Adrenal gland (tissue), 12 donors: ENCODE results near the gene BMPR1B. TPM values are rescaled to one million over a fixed set of nuclear protein-coding genes. Genes with fewer than 3 reads are reported as not detected.

Experiments used
- DNase-seq, 7 donors: peaks; one replicate each; pipeline ENCODE4 v3.0.0-alpha.2; 2019 to 2020
- H3K27ac ChIP-seq, 5 donors: fragments of 200-600 bp; sonication (generic) in 4 of 5; 1 replicate in 3 of 5; 2 replicates in 2 of 5; pipeline versions ENCODE4 v1.5.1 to v1.8.0; 2016 to 2020; ENCODE audit warnings: mild to moderate bottlenecking in 1 of 5
- H3K27me3 ChIP-seq: fragments of 200-600 bp; 2 replicates; pipeline ENCODE4 v1.8.0; 2021
- H3K36me3 ChIP-seq, 2 donors: fragments of 200-600 bp; replicated peaks in 1 of 2; 1 replicate in 1 of 2; 2 replicates in 1 of 2; pipeline versions ENCODE4 v1.5.1 to v1.8.0; 2018 to 2022
- H3K4me1 ChIP-seq, 2 donors: fragments of 200-600 bp; replicated peaks in 1 of 2; 1 replicate in 1 of 2; 2 replicates in 1 of 2; pipeline versions ENCODE4 v1.5.1 to v1.8.0; 2018 to 2021
- H3K4me3 ChIP-seq, 4 donors: fragments of 200-600 bp; sonication (generic) in 3 of 4; one replicate each; pipeline ENCODE4 v1.5.1; 2016 to 2018
- H3K9me3 ChIP-seq, 3 donors: fragments of 200-600 bp; sonication (generic) in 1 of 3; replicated peaks in 1 of 3; 1 replicate in 2 of 3; 2 replicates in 1 of 3; pipeline versions ENCODE4 v1.5.1 to v1.8.0; 2016 to 2021
- CTCF ChIP-seq, 6 experiments: fragments of 450-650 bp in 4 of 6; fragments of 200-600 bp in 2 of 6; sonication (generic) in 1 of 6; IDR thresholded peaks; 1 replicate in 5 of 6; 2 replicates in 1 of 6; pipeline versions ENCODE4 v1.5.1 to v1.8.0; 2016 to 2021; ENCODE audit warnings: antibody characterized with exemption in 6 of 6, mild to moderate bottlenecking in 2 of 6, moderate library complexity in 1 of 6
- POLR2A ChIP-seq, 2 donors: fragments of 450-650 bp; IDR thresholded peaks; one replicate each; pipeline ENCODE4 v1.6.1; 2017; ENCODE audit warnings: antibody characterized with exemption in 2 of 2, mild to moderate bottlenecking in 2 of 2, moderate library complexity in 1 of 2
- WGBS, 4 donors: extraction: QIAGEN DNeasy Blood & Tissue Kit in 2 of 4; methylation state at CpG; one replicate each; pipeline versions ENCODE4 v1.1.5 to v1.1.7; 2013 to 2017; 5-methylcytosine and 5-hydroxymethylcytosine counted together
- intact Hi-C, 2 donors: fragments of 100-400 bp; cut with DNase I; formaldehyde crosslinking; loops; one replicate each; pipeline versions ENCODE4 v1.14.1 to v1.15.0; 2022 to 2023
- polyA plus RNA-seq, 3 donors: library from polyadenylated mRNA; stranded (reverse); fragments of 200-250 nt in 2 of 3; fragments of 350-450 nt in 1 of 3; fragmentation: Illumina TruSeq in 1 of 3; extraction: RNeasy Lipid Tissue Mini Kit (QIAGEN cat#74804) in 1 of 3; gene quantifications; one replicate each; pipeline ENCODE4 v1.2.3, GENCODE V29; 2013 to 2014
- total RNA-seq, 9 donors: library from RNA; depleted of rRNA in 4 of 9; stranded (reverse); fragments of >200 nt in 4 of 9; fragments of 120-200 nt in 1 of 9; fragmentation: NEBNext Ultra II Directional in 1 of 9; extraction: Animal tissue kit (Norgen Biotek cat#: 25700) in 1 of 9; gene quantifications; one replicate each; pipeline versions ENCODE4 v1.1.0 to v1.2.4, GENCODE V29; 2013 to 2023
- donor health status: healthy with polysubstance abuse.
- donor health status: Bipolar disorder and iron deficiency.
- donor health status: DM: yes; HTN: yes; CAD: no.
- donor health status: DM: no; HTN: no; CAD: no.
- donor health status: DM: no; HTN: no; CAD: no.
- donor health status: DM: yes; HTN: yes; CAD: no.

The BMPR1B gene
- total and polyA plus RNA-seq, 12 donors = 0.94 to 22.2 (median 6.2) TPM

GRCh38 chr4:95107635-95108034 lies 349.9 kb downstream of the BMPR1B start:
- no peak overlapping the region for H3K4me3 ChIP-seq
- peak in 3 of 7 donors; percentile 12 to 38 (median 29) for DNase-seq
- TF ChIP-seq CTCF (IDR thresholded peaks at IDR 0.05) (no peak), POLR2A (IDR thresholded peaks at IDR 0.05) (no peak)
- no peaks in the 10 kb centered on the region for H3K9me3 ChIP-seq
- H3K4me1 ChIP-seq = no peaks in the 10 kb centered on the region
- H3K27ac ChIP-seq = no peak overlapping the region
- H3K27me3 ChIP-seq = no peaks in the 10 kb centered on the region
- 65 to 78% (median 75%) methylated on average over 4 of the region's 4 CpGs for WGBS, 4 donors
- intact Hi-C loops = no loop called here
- no peaks in the 10 kb centered on the region for H3K36me3 ChIP-seq

- DNase-seq = no peak
- Histone ChIP-seq H3K27ac (no peak overlapping the region), H3K36me3 (no peaks in the 10 kb centered on the region), H3K27me3 (no peaks in the 10 kb centered on the region), H3K4me1 (no peaks in the 10 kb centered on the region), H3K9me3 (no peaks in the 10 kb centered on the region), H3K4me3 (no peak overlapping the region)
- intact Hi-C loops = no loop called here
- 92 to 100% (median 93%) methylated on average over 1 of the region's 1 CpG for WGBS, 4 donors
- TF ChIP-seq CTCF (IDR thresholded peaks at IDR 0.05) = no peak
- TF ChIP-seq POLR2A (IDR thresholded peaks at IDR 0.05) = no peak
Measured at GRCh38 chr4:95108883-95109421, 351.2 kb downstream of the BMPR1B start.

- no peaks in the 10 kb centered on the region for H3K4me1 ChIP-seq
- H3K27me3 ChIP-seq = no peaks in the 10 kb centered on the region
- intact Hi-C loops = no loop called here
- H3K4me3 ChIP-seq = no peak overlapping the region
- DNase-seq = no peak
- H3K36me3 ChIP-seq = no peaks in the 10 kb centered on the region
- WGBS, 4 donors = 84 to 87% (median 86%) methylated on average over 3 of the region's 3 CpGs
- TF ChIP-seq CTCF (IDR thresholded peaks at IDR 0.05) (no peak), POLR2A (IDR thresholded peaks at IDR 0.05) (no peak)
- no peaks in the 10 kb centered on the region for H3K9me3 ChIP-seq
- no peak overlapping the region for H3K27ac ChIP-seq
Measured at GRCh38 chr4:95114521-95114920, 356.8 kb downstream of the BMPR1B start.

GRCh38 chr4:95118497-95118896 lies 360.7 kb downstream of the BMPR1B start:
- no peak for DNase-seq
- no peaks in the 10 kb centered on the region for H3K36me3 ChIP-seq
- no peaks in the 10 kb centered on the region for H3K4me1 ChIP-seq
- intact Hi-C loops = no loop called here
- 77 to 87% (median 83%) methylated on average over 6 of the region's 6 CpGs for WGBS, 4 donors
- H3K27ac ChIP-seq = no peak overlapping the region
- TF ChIP-seq POLR2A (IDR thresholded peaks at IDR 0.05) = no peak
- no peak for TF ChIP-seq CTCF (IDR thresholded peaks at IDR 0.05)
- no peaks in the 10 kb centered on the region for H3K27me3 ChIP-seq
- H3K4me3 ChIP-seq = no peak overlapping the region
- no peaks in the 10 kb centered on the region for H3K9me3 ChIP-seq
